Measurements from ENCODE around the gene GHR.

GHR gene

GRCh38 chr5:42668254-42668653 lies 245.0 kb downstream of the GHR start:
- no peak overlapping the region for H2BK120ac ChIP-seq (ENCODE audit: low read depth, low read length)
- no peaks in the 10 kb centered on the region for H3K36me3 ChIP-seq (ENCODE audit: control insufficient read depth, insufficient read depth, low read length)
- H3K9ac ChIP-seq (ENCODE audit: low read length), result no peak overlapping the region
- H3K18ac ChIP-seq (ENCODE audit: low read length), result no peak overlapping the region
- H3K23ac ChIP-seq (ENCODE audit: low read length), result no peak overlapping the region
- no peaks in the 10 kb centered on the region for H3K4me1 ChIP-seq (ENCODE audit: control insufficient read depth, low read depth, low read length)
- no peak overlapping the region for H3K4ac ChIP-seq (ENCODE audit: low read depth, low read length)
- no peak overlapping the region for H3K4me2 ChIP-seq (ENCODE audit: low read length)
- no peaks in the 10 kb centered on the region for H3K27me3 ChIP-seq (ENCODE audit: insufficient read depth, low read length, poor library complexity)
- H2BK5ac ChIP-seq (ENCODE audit: low read length), result no peak overlapping the region
- no peak overlapping the region for H4K8ac ChIP-seq (ENCODE audit: low read depth, low read length)
- H3K27ac ChIP-seq (ENCODE audit: low read depth, low read length), result no peak overlapping the region
- no peaks in the 10 kb centered on the region for H3K79me1 ChIP-seq (ENCODE audit: low read length)
- no peaks in the 10 kb centered on the region for H3K79me2 ChIP-seq (ENCODE audit: control insufficient read depth, insufficient read depth, low read length)
- no peak for DNase-seq
- no peak overlapping the region for H4K5ac ChIP-seq (ENCODE audit: low read length)
- no peak overlapping the region for H3K56ac ChIP-seq (ENCODE audit: low read length)
- H2BK15ac ChIP-seq (replicated peaks; ENCODE audit: low read depth), result no peak overlapping the region
- 100% methylated on average over 1 of the region's 2 CpGs for WGBS (ENCODE audit: extremely low coverage, insufficient coverage, low lambda C conversion rate)
- H2AK5ac ChIP-seq (ENCODE audit: low read length), result no peak overlapping the region
- no peak overlapping the region for H3K4me3 ChIP-seq (ENCODE audit: low read length)

GRCh38 chr5:42672925-42673324 lies 249.7 kb downstream of the GHR start:
- no peaks in the 10 kb centered on the region for H3K79me2 ChIP-seq (ENCODE audit: control insufficient read depth, insufficient read depth, low read length)
- H2BK120ac ChIP-seq (ENCODE audit: low read depth, low read length), result no peak overlapping the region
- no peak overlapping the region for H3K4me2 ChIP-seq (ENCODE audit: low read length)
- H3K4me1 ChIP-seq (ENCODE audit: control insufficient read depth, low read depth, low read length), result no peaks in the 10 kb centered on the region
- no peaks in the 10 kb centered on the region for H3K27me3 ChIP-seq (ENCODE audit: insufficient read depth, low read length, poor library complexity)
- H3K4me3 ChIP-seq (ENCODE audit: low read length), result no peak overlapping the region
- no peak for DNase-seq
- no peaks in the 10 kb centered on the region for H3K79me1 ChIP-seq (ENCODE audit: low read length)
- no peak overlapping the region for H2BK5ac ChIP-seq (ENCODE audit: low read length)
- H2BK15ac ChIP-seq (replicated peaks; ENCODE audit: low read depth), result no peak overlapping the region
- H3K4ac ChIP-seq (ENCODE audit: low read depth, low read length), result no peak overlapping the region
- WGBS (ENCODE audit: extremely low coverage, insufficient coverage, low lambda C conversion rate), result no CpG with 5 or more reads among the region's 4 CpGs
- no peaks in the 10 kb centered on the region for H3K36me3 ChIP-seq (ENCODE audit: control insufficient read depth, insufficient read depth, low read length)
- H3K18ac ChIP-seq (ENCODE audit: low read length), result no peak overlapping the region
- no peak overlapping the region for H4K5ac ChIP-seq (ENCODE audit: low read length)
- H4K8ac ChIP-seq (ENCODE audit: low read depth, low read length), result no peak overlapping the region
- no peak overlapping the region for H3K23ac ChIP-seq (ENCODE audit: low read length)
- H3K27ac ChIP-seq (ENCODE audit: low read depth, low read length), result no peak overlapping the region
- H2AK5ac ChIP-seq (ENCODE audit: low read length), result no peak overlapping the region
- no peak overlapping the region for H3K9ac ChIP-seq (ENCODE audit: low read length)
- H3K56ac ChIP-seq (ENCODE audit: low read length), result no peak overlapping the region

- H3K18ac ChIP-seq (ENCODE audit: low read length), result no peak overlapping the region
- H3K4me3 ChIP-seq (ENCODE audit: low read length), result no peak overlapping the region
- no peak overlapping the region for H2BK15ac ChIP-seq (replicated peaks; ENCODE audit: low read depth)
- no peak overlapping the region for H4K8ac ChIP-seq (ENCODE audit: low read depth, low read length)
- no peak overlapping the region for H3K4me2 ChIP-seq (ENCODE audit: low read length)
- H4K5ac ChIP-seq (ENCODE audit: low read length), result no peak overlapping the region
- no peak overlapping the region for H3K27ac ChIP-seq (ENCODE audit: low read depth, low read length)
- no peaks in the 10 kb centered on the region for H3K79me2 ChIP-seq (ENCODE audit: control insufficient read depth, insufficient read depth, low read length)
- no peak overlapping the region for H3K9ac ChIP-seq (ENCODE audit: low read length)
- no peak overlapping the region for H2BK5ac ChIP-seq (ENCODE audit: low read length)
- no peak overlapping the region for H3K23ac ChIP-seq (ENCODE audit: low read length)
- H3K4ac ChIP-seq (ENCODE audit: low read depth, low read length), result no peak overlapping the region
- no peak for DNase-seq
- H3K27me3 ChIP-seq (ENCODE audit: insufficient read depth, low read length, poor library complexity), result no peaks in the 10 kb centered on the region
- H2AK5ac ChIP-seq (ENCODE audit: low read length), result no peak overlapping the region
- no peak overlapping the region for H2BK120ac ChIP-seq (ENCODE audit: low read depth, low read length)
- no peak overlapping the region for H3K56ac ChIP-seq (ENCODE audit: low read length)
- H3K4me1 ChIP-seq (ENCODE audit: control insufficient read depth, low read depth, low read length), result no peaks in the 10 kb centered on the region
- no peaks in the 10 kb centered on the region for H3K79me1 ChIP-seq (ENCODE audit: low read length)
- no peaks in the 10 kb centered on the region for H3K36me3 ChIP-seq (ENCODE audit: control insufficient read depth, insufficient read depth, low read length)
These were observed 252.4 kb downstream of the GHR start for GRCh38 chr5:42675602-42676001.

GRCh38 chr5:42676362-42676761 lies 253.1 kb downstream of the GHR start:
- Histone ChIP-seq H3K4me3 (ENCODE audit: low read length) (no peak overlapping the region), H3K56ac (ENCODE audit: low read length) (no peak overlapping the region), H2BK15ac (replicated peaks; ENCODE audit: low read depth) (no peak overlapping the region), H3K4me2 (ENCODE audit: low read length) (no peak overlapping the region), H3K4me1 (ENCODE audit: control insufficient read depth, low read depth, low read length) (no peaks in the 10 kb centered on the region), H3K4ac (ENCODE audit: low read depth, low read length) (no peak overlapping the region), H3K27me3 (ENCODE audit: insufficient read depth, low read length, poor library complexity) (no peaks in the 10 kb centered on the region), H3K79me1 (ENCODE audit: low read length) (no peaks in the 10 kb centered on the region), H3K27ac (ENCODE audit: low read depth, low read length) (no peak overlapping the region), H2AK5ac (ENCODE audit: low read length) (no peak overlapping the region), H3K79me2 (ENCODE audit: control insufficient read depth, insufficient read depth, low read length) (no peaks in the 10 kb centered on the region), H3K23ac (ENCODE audit: low read length) (no peak overlapping the region), H4K5ac (ENCODE audit: low read length) (no peak overlapping the region), H4K8ac (ENCODE audit: low read depth, low read length) (no peak overlapping the region), H3K9ac (ENCODE audit: low read length) (no peak overlapping the region), H2BK120ac (ENCODE audit: low read depth, low read length) (no peak overlapping the region), H2BK5ac (ENCODE audit: low read length) (no peak overlapping the region), H3K18ac (ENCODE audit: low read length) (no peak overlapping the region), H3K36me3 (ENCODE audit: control insufficient read depth, insufficient read depth, low read length) (no peaks in the 10 kb centered on the region)
- WGBS (ENCODE audit: extremely low coverage, insufficient coverage, low lambda C conversion rate), result no CpG with 5 or more reads among the region's 1 CpG
- no peak for DNase-seq

- no peak overlapping the region for H3K4me2 ChIP-seq (ENCODE audit: low read length)
- H3K23ac ChIP-seq (ENCODE audit: low read length), result no peak overlapping the region
- H3K27me3 ChIP-seq (ENCODE audit: insufficient read depth, low read length, poor library complexity), result no peaks in the 10 kb centered on the region
- DNase-seq, result no peak
- no peaks in the 10 kb centered on the region for H3K79me2 ChIP-seq (ENCODE audit: control insufficient read depth, insufficient read depth, low read length)
- H3K27ac ChIP-seq (ENCODE audit: low read depth, low read length), result no peak overlapping the region
- H3K4me1 ChIP-seq (ENCODE audit: control insufficient read depth, low read depth, low read length), result no peaks in the 10 kb centered on the region
- H3K4ac ChIP-seq (ENCODE audit: low read depth, low read length), result no peak overlapping the region
- no peak overlapping the region for H2BK120ac ChIP-seq (ENCODE audit: low read depth, low read length)
- H3K18ac ChIP-seq (ENCODE audit: low read length), result no peak overlapping the region
- H2AK5ac ChIP-seq (ENCODE audit: low read length), result no peak overlapping the region
- H3K36me3 ChIP-seq (ENCODE audit: control insufficient read depth, insufficient read depth, low read length), result no peaks in the 10 kb centered on the region
- no peak overlapping the region for H3K9ac ChIP-seq (ENCODE audit: low read length)
- no peak overlapping the region for H4K8ac ChIP-seq (ENCODE audit: low read depth, low read length)
- no peak overlapping the region for H2BK15ac ChIP-seq (replicated peaks; ENCODE audit: low read depth)
- no peak overlapping the region for H3K56ac ChIP-seq (ENCODE audit: low read length)
- no peak overlapping the region for H4K5ac ChIP-seq (ENCODE audit: low read length)
- H3K79me1 ChIP-seq (ENCODE audit: low read length), result no peaks in the 10 kb centered on the region
- no peak overlapping the region for H3K4me3 ChIP-seq (ENCODE audit: low read length)
- no peak overlapping the region for H2BK5ac ChIP-seq (ENCODE audit: low read length)
- no CpG with 5 or more reads among the region's 5 CpGs for WGBS (ENCODE audit: extremely low coverage, insufficient coverage, low lambda C conversion rate)
These were observed 254.1 kb downstream of the GHR start for GRCh38 chr5:42677156-42677842.

GRCh38 chr5:42680046-42680445 lies 256.8 kb downstream of the GHR start:
- no peaks in the 10 kb centered on the region for H3K79me1 ChIP-seq (ENCODE audit: low read length)
- no peak for DNase-seq
- H2BK15ac ChIP-seq (replicated peaks; ENCODE audit: low read depth), result no peak overlapping the region
- no peak overlapping the region for H3K4me3 ChIP-seq (ENCODE audit: low read length)
- H2AK5ac ChIP-seq (ENCODE audit: low read length), result no peak overlapping the region
- H3K9ac ChIP-seq (ENCODE audit: low read length), result no peak overlapping the region
- H3K18ac ChIP-seq (ENCODE audit: low read length), result no peak overlapping the region
- no peak overlapping the region for H3K27ac ChIP-seq (ENCODE audit: low read depth, low read length)
- H2BK5ac ChIP-seq (ENCODE audit: low read length), result no peak overlapping the region
- no peak overlapping the region for H3K23ac ChIP-seq (ENCODE audit: low read length)
- no peaks in the 10 kb centered on the region for H3K79me2 ChIP-seq (ENCODE audit: control insufficient read depth, insufficient read depth, low read length)
- no peak overlapping the region for H3K56ac ChIP-seq (ENCODE audit: low read length)
- H3K4me2 ChIP-seq (ENCODE audit: low read length), result no peak overlapping the region
- H4K8ac ChIP-seq (ENCODE audit: low read depth, low read length), result no peak overlapping the region
- no peaks in the 10 kb centered on the region for H3K27me3 ChIP-seq (ENCODE audit: insufficient read depth, low read length, poor library complexity)
- H3K4me1 ChIP-seq (ENCODE audit: control insufficient read depth, low read depth, low read length), result no peaks in the 10 kb centered on the region
- H2BK120ac ChIP-seq (ENCODE audit: low read depth, low read length), result no peak overlapping the region
- no CpG with 5 or more reads among the region's 3 CpGs for WGBS (ENCODE audit: extremely low coverage, insufficient coverage, low lambda C conversion rate)
- no peaks in the 10 kb centered on the region for H3K36me3 ChIP-seq (ENCODE audit: control insufficient read depth, insufficient read depth, low read length)
- no peak overlapping the region for H3K4ac ChIP-seq (ENCODE audit: low read depth, low read length)
- no peak overlapping the region for H4K5ac ChIP-seq (ENCODE audit: low read length)
